ENCODE results near the gene RAB42. TPM values are rescaled to one million over a fixed set of nuclear protein-coding genes. Genes with fewer than 3 reads are reported as not detected.

The RAB42 gene
- total and polyA plus RNA-seq, 10 donors = 1.9 to 18.9 (median 8.5) TPM

DNA sequence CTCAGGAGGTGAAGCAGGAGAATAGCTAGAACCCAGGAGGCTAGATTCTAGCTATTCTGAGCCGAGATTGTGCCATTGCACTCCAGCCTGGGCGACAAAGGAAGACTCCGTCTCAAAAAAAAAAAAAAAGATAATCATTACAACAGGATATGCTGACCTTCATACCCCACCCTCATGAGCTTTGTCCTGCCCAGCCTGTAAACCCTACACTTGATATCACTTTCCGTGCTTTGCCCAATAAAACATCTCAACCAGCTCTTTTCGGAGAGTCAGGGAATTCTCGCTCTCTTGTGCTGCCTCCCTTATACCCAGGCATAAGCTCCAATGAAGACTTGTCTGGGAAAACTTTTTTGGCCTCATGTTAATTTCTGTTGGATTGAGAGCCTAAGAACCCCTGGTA lies 40.7 kb upstream of the RAB42 start:
- Histone ChIP-seq H3K27me3 (replicated peaks in 1 of 7) (no peaks in the 10 kb centered on the region), H3K9me3 (no peaks in the 10 kb centered on the region), H3K4me1 (peaks cover 3 to 39% (median 22%) of the 10 kb centered on the region in 6 donors), H3K27ac (peak overlapping the region in 1 of 8 donors; percentile 88), H3K4me3 (no peak overlapping the region), H3K36me3 (peaks cover 0 to 22% (median 9%) of the 10 kb centered on the region in 6 donors)
- WGBS, 5 donors = 78 to 92% (median 89%) methylated on average over 6 of the region's 6 CpGs
- intact Hi-C loops (cut with DNase I; ENCODE audit: low total_unique reads) = no loop called here
- DNase-seq = no peak
- no peak for TF ChIP-seq POLR2AphosphoS5 (IDR thresholded peaks at IDR 0.05)

GRCh38 chr1:28552758-28553663 lies 39.1 kb upstream of the RAB42 start, which contains the start of gene TRNAU1AP:
Gene TRNAU1AP (plus strand): TSS chr1:28553085. CDS start chr1:28553111, 26 bp downstream.
- WGBS, 5 donors = 0 to 1% (median 0%) methylated on average over 45 to 63 of the region's 63 CpGs
- Histone ChIP-seq H3K27ac (peak within 1 kb of the TSS; percentile 84 to 91 (median 86)), H3K9me3 (no peaks in the 10 kb centered on the region), H3K4me3 (peak within 1 kb of the TSS; percentile 59 to 90 (median 81)), H3K27me3 (replicated peaks in 1 of 7) (no peaks in the 10 kb centered on the region), H3K36me3 (peaks cover 0 to 39% (median 22%) of the 10 kb centered on the region in 6 donors), H3K4me1 (peaks cover 3 to 39% (median 22%) of the 10 kb centered on the region in 6 donors)
- intact Hi-C loops (cut with DNase I; ENCODE audit: low total_unique reads) = no loop called here
- TF ChIP-seq CTCF (IDR thresholded peaks at IDR 0.05 in 8 of 11, conservative IDR thresholded peaks at IDR 0.05 in 3 of 11) (peak in 4 of 11 experiments; percentile 5 to 20 (median 10)), POLR2A (IDR thresholded peaks at IDR 0.05) (peak; percentile 77 to 80 (median 80)), POLR2AphosphoS5 (IDR thresholded peaks at IDR 0.05) (peak; percentile 95)
- DNase-seq = peak; percentile 99

GRCh38 chr1:28560886-28561285 lies 31.2 kb upstream of the RAB42 start:
- TF ChIP-seq CTCF (IDR thresholded peaks at IDR 0.05 in 8 of 11, conservative IDR thresholded peaks at IDR 0.05 in 3 of 11) = no peak
- no peak for TF ChIP-seq POLR2AphosphoS5 (IDR thresholded peaks at IDR 0.05)
- no peak for TF ChIP-seq POLR2A (IDR thresholded peaks at IDR 0.05)
- Histone ChIP-seq H3K4me1 (no peaks in the 10 kb centered on the region), H3K27me3 (replicated peaks in 1 of 7) (no peaks in the 10 kb centered on the region), H3K4me3 (no peak overlapping the region), H3K9me3 (no peaks in the 10 kb centered on the region), H3K27ac (no peak overlapping the region), H3K36me3 (peaks cover 5 to 100% (median 92%) of the 10 kb centered on the region in 6 donors)
- intact Hi-C loops (cut with DNase I; ENCODE audit: low total_unique reads) = no loop called here
- 93 to 98% (median 97%) methylated on average over 3 of the region's 3 CpGs for WGBS, 5 donors
- no peak for DNase-seq

DNA sequence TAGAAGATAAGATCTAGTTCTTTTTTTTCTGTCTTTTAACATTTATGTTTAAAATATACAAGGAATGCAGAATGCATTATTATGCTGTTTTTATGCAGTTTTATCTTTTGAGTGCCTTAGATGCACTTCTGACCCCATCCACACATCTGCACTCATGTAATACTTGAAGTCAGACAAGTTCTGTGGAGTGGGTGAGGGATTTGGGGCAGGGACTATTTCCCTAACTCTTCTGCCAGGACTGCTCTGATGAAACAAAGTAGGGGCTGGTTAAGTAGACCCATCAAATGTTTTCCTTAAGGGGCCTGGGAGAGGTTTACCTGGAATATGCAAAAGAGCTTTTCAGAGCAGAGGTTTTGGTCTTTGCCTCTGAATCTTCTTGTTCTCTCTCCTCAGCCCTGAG lies 27.8 kb upstream of the RAB42 start:
- H3K27ac ChIP-seq = no peak overlapping the region
- H3K27me3 ChIP-seq (replicated peaks in 1 of 7) = no peaks in the 10 kb centered on the region
- H3K4me1 ChIP-seq = no peaks in the 10 kb centered on the region
- no peaks in the 10 kb centered on the region for H3K9me3 ChIP-seq
- TF ChIP-seq POLR2A (IDR thresholded peaks at IDR 0.05) = no peak
- no peak for TF ChIP-seq CTCF (IDR thresholded peaks at IDR 0.05 in 8 of 11, conservative IDR thresholded peaks at IDR 0.05 in 3 of 11)
- no peak for TF ChIP-seq POLR2AphosphoS5 (IDR thresholded peaks at IDR 0.05)
- no peak overlapping the region for H3K4me3 ChIP-seq
- no peak for DNase-seq
- intact Hi-C loops (cut with DNase I; ENCODE audit: low total_unique reads) = no loop called here
- peaks cover 10 to 100% (median 94%) of the 10 kb centered on the region in 6 donors for H3K36me3 ChIP-seq

All from spleen (tissue), 11 donors.